Stimulated activated CD8-positive, alpha-beta memory T cell treated with anti-CD3 and anti-CD28 coated beads, Interleukin-12 subunit alpha, Interleukin-12 subunit beta, amount 100 ng/mL, for 24 hours (primary cell): ENCODE measurements around the gene ZNF835.
A peak's percentile ranks its signal among the peaks of the same experiment; 100 is the strongest.
"Not testable (repeated sequence)": the region's sequence is repeated elsewhere in the genome, so short reads cannot be mapped to it uniquely, and the experiment has no call there.

ENCODE experiments used
- DNase-seq: peaks from one replicate; pipeline ENCODE4 v3.0.0-alpha.2; 2020; ENCODE audit errors: extremely low read depth

ZNF835 gene

GRCh38 chr19:56671613-56671994, at the start of gene ZNF835:
TSS of gene ZNF835 (minus strand) at chr19:56671757. CDS start at chr19:56665198, 6,559 bp downstream.
- peak; percentile 67 for DNase-seq

- DNase-seq = no peak
Observed at GRCh38 chr19:56720281-56720680, 48.7 kb upstream of the ZNF835 start.

GRCh38 chr19:56718231-56718630, 46.7 kb upstream of the ZNF835 start:
- no peak for DNase-seq

GRCh38 chr19:56712611-56713276, 41.2 kb upstream of the ZNF835 start:
- DNase-seq = no peak

- no peak for DNase-seq
Observed at GRCh38 chr19:56710437-56710836, 38.9 kb upstream of the ZNF835 start.

GRCh38 chr19:56707821-56708220, 36.3 kb upstream of the ZNF835 start:
- DNase-seq = no peak

GRCh38 chr19:56705939-56706338, 34.4 kb upstream of the ZNF835 start:
- no peak for DNase-seq

GRCh38 chr19:56701895-56702294, 30.3 kb upstream of the ZNF835 start:
- no peak for DNase-seq

GRCh38 chr19:56699552-56699951, 28.0 kb upstream of the ZNF835 start:
- DNase-seq = no peak

GRCh38 chr19:56692206-56692895, 20.8 kb upstream of the ZNF835 start:
- no peak for DNase-seq

- DNase-seq = no peak
Observed at GRCh38 chr19:56690670-56691069, 19.1 kb upstream of the ZNF835 start.

GRCh38 chr19:56689198-56689597, 17.6 kb upstream of the ZNF835 start:
- no peak for DNase-seq

- DNase-seq = no peak
Observed at GRCh38 chr19:56687031-56687430, 15.5 kb upstream of the ZNF835 start.

- DNase-seq = no peak
Observed at GRCh38 chr19:56683116-56683515, 11.6 kb upstream of the ZNF835 start.

- DNase-seq = no peak
Observed at GRCh38 chr19:56681702-56682101, 10.1 kb upstream of the ZNF835 start.

GRCh38 chr19:56678205-56678604, 6.6 kb upstream of the ZNF835 start:
- no peak for DNase-seq

GRCh38 chr19:56672610-56673009, 1.1 kb upstream of the ZNF835 start:
- DNase-seq = not testable (repeated sequence)

GRCh38 chr19:56670961-56671612, 470 bp downstream of the ZNF835 start:
- DNase-seq = no peak

GRCh38 chr19:56670401-56670960, 1.1 kb downstream of the ZNF835 start:
- DNase-seq = no peak

GRCh38 chr19:56668676-56669075, 2.9 kb downstream of the ZNF835 start:
- no peak for DNase-seq

- no peak for DNase-seq
Observed at GRCh38 chr19:56667311-56667870, 4.2 kb downstream of the ZNF835 start.

GRCh38 chr19:56664511-56664910, 7.0 kb downstream of the ZNF835 start:
- DNase-seq = no peak
